ENCODE data around the gene GPD2. TPM values are rescaled to one million over a fixed set of nuclear protein-coding genes. Genes with fewer than 3 reads are reported as not detected.
"Not testable (repeated sequence)": the region's sequence is repeated elsewhere in the genome, so short reads cannot be mapped to it uniquely, and the experiment has no call there.

GPD2 gene
- total RNA-seq, 2 donors from 2014 or later, result 20.5 to 76.8 TPM

- TF ChIP-seq POLR2A (IDR thresholded peaks at IDR 0.05) (no peak), CTCF (IDR thresholded peaks at IDR 0.05) (no peak)
- Histone ChIP-seq H3K9me3 (no peaks in the 10 kb centered on the region), H3K36me3 (replicated peaks in 1 of 2; ENCODE audit: insufficient read depth in 1 of 2, low read depth in 2 of 2) (no peaks in the 10 kb centered on the region), H3K27me3 (no peaks in the 10 kb centered on the region), H3K27ac (no peak overlapping the region), H3K4me3 (no peak overlapping the region), H3K4me1 (no peaks in the 10 kb centered on the region)
- ATAC-seq, result no peak
- DNase-seq, result no peak
- 29 to 42% methylated on average over 1 of the region's 1 CpG for WGBS, 2 donors
- intact Hi-C loops (cut with DNase I), result no loop called here
Measured at GRCh38 chr2:156598563-156598962, 162.4 kb downstream of the GPD2 start.

- no peaks in the 10 kb centered on the region for H3K36me3 ChIP-seq (replicated peaks in 1 of 2; ENCODE audit: insufficient read depth in 1 of 2, low read depth in 2 of 2)
- DNase-seq, result no peak
- no peaks in the 10 kb centered on the region for H3K27me3 ChIP-seq
- WGBS, 2 donors, result 83% methylated on average over 3 of the region's 3 CpGs
- no peak overlapping the region for H3K4me3 ChIP-seq
- ATAC-seq, result no peak
- intact Hi-C loops (cut with DNase I), result no loop called here
- no peaks in the 10 kb centered on the region for H3K4me1 ChIP-seq
- no peak overlapping the region for H3K27ac ChIP-seq
- no peaks in the 10 kb centered on the region for H3K9me3 ChIP-seq
- no peak for TF ChIP-seq CTCF (IDR thresholded peaks at IDR 0.05)
Measured at GRCh38 chr2:156600196-156600595, 164.0 kb downstream of the GPD2 start.

GRCh38 chr2:156601855-156602551 lies 165.8 kb downstream of the GPD2 start:
- intact Hi-C loops (cut with DNase I), result no loop called here
- no peaks in the 10 kb centered on the region for H3K4me1 ChIP-seq
- H3K9me3 ChIP-seq, result no peaks in the 10 kb centered on the region
- H3K36me3 ChIP-seq (replicated peaks in 1 of 2; ENCODE audit: insufficient read depth in 1 of 2, low read depth in 2 of 2), result no peaks in the 10 kb centered on the region
- H3K4me3 ChIP-seq, result no peak overlapping the region
- no peaks in the 10 kb centered on the region for H3K27me3 ChIP-seq
- no peak for TF ChIP-seq POLR2A (IDR thresholded peaks at IDR 0.05)
- no peak for TF ChIP-seq CTCF (IDR thresholded peaks at IDR 0.05)
- WGBS, 2 donors, result 72 to 73% methylated on average over 6 of the region's 6 CpGs
- DNase-seq (no peak), ATAC-seq (no peak)
- H3K27ac ChIP-seq, result no peak overlapping the region

- DNase-seq (no peak), ATAC-seq (no peak)
- no peaks in the 10 kb centered on the region for H3K36me3 ChIP-seq (replicated peaks in 1 of 2; ENCODE audit: insufficient read depth in 1 of 2, low read depth in 2 of 2)
- no peaks in the 10 kb centered on the region for H3K4me1 ChIP-seq
- no peaks in the 10 kb centered on the region for H3K27me3 ChIP-seq
- H3K9me3 ChIP-seq, result no peaks in the 10 kb centered on the region
- H3K4me3 ChIP-seq, result no peak overlapping the region
- intact Hi-C loops (cut with DNase I), result no loop called here
- TF ChIP-seq POLR2A (IDR thresholded peaks at IDR 0.05) (no peak), CTCF (IDR thresholded peaks at IDR 0.05) (no peak)
- no peak overlapping the region for H3K27ac ChIP-seq
Measured at GRCh38 chr2:156602552-156602933, 166.4 kb downstream of the GPD2 start.

- intact Hi-C loops (cut with DNase I), result no loop called here
- no peaks in the 10 kb centered on the region for H3K36me3 ChIP-seq (replicated peaks in 1 of 2; ENCODE audit: insufficient read depth in 1 of 2, low read depth in 2 of 2)
- ATAC-seq (no peak), DNase-seq (no peak)
- H3K27me3 ChIP-seq, result no peaks in the 10 kb centered on the region
- 37 to 39% methylated on average over 2 of the region's 2 CpGs for WGBS, 2 donors
- H3K9me3 ChIP-seq, result no peaks in the 10 kb centered on the region
- H3K4me3 ChIP-seq, result no peak overlapping the region
- no peaks in the 10 kb centered on the region for H3K4me1 ChIP-seq
- TF ChIP-seq POLR2A (IDR thresholded peaks at IDR 0.05) (no peak), CTCF (IDR thresholded peaks at IDR 0.05) (no peak)
- no peak overlapping the region for H3K27ac ChIP-seq
Measured at GRCh38 chr2:156615836-156616322, 179.7 kb downstream of the GPD2 start.

- H3K36me3 ChIP-seq (replicated peaks in 1 of 2; ENCODE audit: insufficient read depth in 1 of 2, low read depth in 2 of 2); DNase-seq; H3K27ac ChIP-seq; H3K27me3 ChIP-seq; ATAC-seq; intact Hi-C loops (cut with DNase I); H3K9me3 ChIP-seq; H3K4me3 ChIP-seq; H3K4me1 ChIP-seq: not testable (repeated sequence)
- 96 to 98% methylated on average over 24 to 32 of the region's 33 CpGs for WGBS, 2 donors
Measured at GRCh38 chr2:156618071-156618470, 181.9 kb downstream of the GPD2 start.
